HepG2 (cell line): Measurements from ENCODE around the gene KIAA0232. TPM values are rescaled to one million over a fixed set of nuclear protein-coding genes. Genes with fewer than 3 reads are reported as not detected.

Experiments
- BHLHE40 ChIP-seq: IDR thresholded peaks from 2 replicates; pipeline ENCODE4 v1.6.1; 2011; ENCODE audit warnings: low read length, improper control_type of control experiment
- GABPA ChIP-seq, 2 experiments: IDR thresholded peaks; 2 replicates each; pipeline ENCODE4 v1.6.1; 2011 to 2016; ENCODE audit warnings: low read depth in 2 of 2, low read length in 1 of 2, missing biosample characterization in 1 of 2, missing genetic modification characterization in 1 of 2
- GMEB2 ChIP-seq: IDR thresholded peaks from 2 replicates; pipeline ENCODE4 v1.6.1; 2016; ENCODE audit warnings: missing biosample characterization, missing genetic modification reagents, low read depth
- MAZ ChIP-seq, 2 experiments: sonication (generic) in 1 of 2; formaldehyde crosslinking in 1 of 2; IDR thresholded peaks; 2 replicates each; pipeline versions ENCODE4 v1.5.0 to v1.6.1; 2012 to 2020; ENCODE audit warnings: low read depth in 2 of 2, mild to moderate bottlenecking in 2 of 2, borderline replicate concordance in 1 of 2, improper control_type of control experiment in 1 of 2, low read length in 1 of 2, missing genetic modification reagents in 1 of 2, moderate library complexity in 1 of 2
- MTF1 ChIP-seq: sonication (generic); formaldehyde crosslinking; IDR thresholded peaks from 2 replicates; pipeline ENCODE4 v1.5.0; 2020; ENCODE audit warnings: missing genetic modification reagents
- ONECUT2 ChIP-seq: sonication (generic); formaldehyde crosslinking; IDR thresholded peaks from 2 replicates; pipeline ENCODE4 v1.4.0; 2020; ENCODE audit warnings: missing genetic modification reagents
- POLR2AphosphoS2 ChIP-seq: IDR thresholded peaks from 2 replicates; pipeline ENCODE4 v1.6.1; 2011; ENCODE audit warnings: low read depth, low read length, improper control_type of control experiment
- POLR2G ChIP-seq: fragments of 200-400 bp; formaldehyde crosslinking; IDR thresholded peaks from 2 replicates; pipeline ENCODE4 v1.6.1; 2018; ENCODE audit warnings: mild to moderate bottlenecking, low read depth, low read length, moderate library complexity
- RBAK ChIP-seq: sonication (generic); formaldehyde crosslinking; IDR thresholded peaks from 2 replicates; pipeline ENCODE4 v1.5.1; 2020; ENCODE audit warnings: mild to moderate bottlenecking, missing genetic modification reagents
- SMARCC2 ChIP-seq: fragments of 450-650 bp; IDR thresholded peaks from 2 replicates; pipeline ENCODE4 v1.6.1; 2017; ENCODE audit warnings: antibody characterized with exemption, mild to moderate bottlenecking
- ZNF282 ChIP-seq: fragments of 450-650 bp; IDR thresholded peaks from 2 replicates; pipeline ENCODE4 v1.6.1; 2018; ENCODE audit not compliant: partially characterized antibody
- ZNF460 ChIP-seq: sonication (generic); formaldehyde crosslinking; IDR thresholded peaks from 2 replicates; pipeline ENCODE4 v1.5.1; 2020; ENCODE audit warnings: missing genetic modification reagents, mild to moderate bottlenecking, borderline replicate concordance
- ZNF841 ChIP-seq: sonication (generic); formaldehyde crosslinking; IDR thresholded peaks from 2 replicates; pipeline ENCODE4 v1.8.1; 2023; ENCODE audit warnings: missing genetic modification reagents, borderline replicate concordance
- polyA plus RNA-seq, 8 experiments: library from polyadenylated mRNA; depleted of rRNA in 3 of 8; stranded (reverse) in 7 of 8; unstranded in 1 of 8; fragments of >200 nt; fragmentation: Illumina TruSeq in 4 of 8; extraction: Trizol in 4 of 8; gene quantifications; 2 replicates each; pipeline versions ENCODE4 v1.2.1 to v1.2.3, GENCODE V29; 2011 to 2016; ENCODE audit warnings: low read depth in 4 of 8, missing spikeins in 1 of 8, mixed read lengths in 1 of 8; ENCODE audit not compliant: insufficient read depth in 1 of 8
- total RNA-seq, 5 experiments: library from RNA; depleted of rRNA; stranded (reverse); fragments of >200 nt; fragmentation: Illumina TruSeq; extraction: Trizol; gene quantifications; 2 replicates each; pipeline ENCODE4 v1.2.3, GENCODE V29; 2016; ENCODE audit warnings: low read depth in 1 of 5
- TF ChIP-seq, protein P1 (sequence below): sonication (generic); formaldehyde crosslinking; IDR thresholded peaks from 2 replicates; pipeline ENCODE4 v1.4.0; 2020; ENCODE audit warnings: missing genetic modification reagents, borderline replicate concordance
- TF ChIP-seq, protein P2 (sequence below): sonication (generic); formaldehyde crosslinking; IDR thresholded peaks from 2 replicates; pipeline ENCODE4 v1.5.0; 2020; ENCODE audit warnings: mild to moderate bottlenecking, missing genetic modification reagents
- TF ChIP-seq, protein P3 (sequence below): sonication (generic); formaldehyde crosslinking; IDR thresholded peaks from 2 replicates; pipeline ENCODE4 v1.8.0; 2022; ENCODE audit warnings: mild to moderate bottlenecking, missing genetic modification reagents, moderate library complexity
- TF ChIP-seq, protein P4 (sequence below): sonication (generic); formaldehyde crosslinking; IDR thresholded peaks from 2 replicates; pipeline ENCODE4 v1.4.0; 2020; ENCODE audit warnings: missing genetic modification reagents

Gene KIAA0232
- total and polyA plus RNA-seq, 2 of the 13 experiments (the other 11 are each of a cell fraction or from before 2014, with no cell fraction given) = 7.8 to 17.1 TPM

DNA sequence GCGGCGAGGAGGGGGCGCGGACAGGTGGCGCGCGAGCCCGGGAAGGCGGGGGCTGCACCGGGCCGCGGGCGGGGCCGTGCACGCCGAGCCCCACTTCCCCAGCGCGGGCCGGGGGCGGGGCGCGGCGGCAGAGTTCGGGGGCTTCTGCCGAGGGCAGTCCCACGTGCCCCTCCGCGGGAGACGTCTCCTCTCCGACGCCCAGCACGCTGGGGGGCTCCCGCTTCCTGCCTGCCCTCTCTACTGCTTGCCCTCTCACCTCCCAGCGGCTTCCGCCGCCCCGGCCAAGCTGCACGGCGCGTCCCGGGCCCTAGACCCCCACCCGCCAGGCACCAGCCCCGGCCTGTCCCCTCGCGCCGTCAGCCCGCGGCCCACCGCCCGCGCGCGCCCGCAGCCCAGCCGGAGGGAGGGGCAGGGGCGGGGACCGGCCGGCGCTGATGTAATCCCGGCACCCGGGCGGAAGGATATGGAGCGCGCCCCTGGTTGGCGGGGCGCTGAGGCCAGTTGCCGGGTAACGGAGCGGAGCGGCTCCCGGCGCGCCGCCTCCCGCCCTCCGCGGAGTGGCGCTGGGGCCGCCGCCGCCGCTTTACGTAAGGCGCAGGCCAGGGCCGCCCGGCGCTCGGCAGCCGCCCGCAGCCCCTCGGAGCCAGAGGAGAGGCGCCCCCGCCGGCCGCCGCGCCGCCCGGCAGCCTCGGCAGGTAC is at the start of gene KIAA0232 (continued):
- no peak for TF ChIP-seq ZNF841 (CRISPR knock-in tag)
- TF ChIP-seq, protein P1, sequence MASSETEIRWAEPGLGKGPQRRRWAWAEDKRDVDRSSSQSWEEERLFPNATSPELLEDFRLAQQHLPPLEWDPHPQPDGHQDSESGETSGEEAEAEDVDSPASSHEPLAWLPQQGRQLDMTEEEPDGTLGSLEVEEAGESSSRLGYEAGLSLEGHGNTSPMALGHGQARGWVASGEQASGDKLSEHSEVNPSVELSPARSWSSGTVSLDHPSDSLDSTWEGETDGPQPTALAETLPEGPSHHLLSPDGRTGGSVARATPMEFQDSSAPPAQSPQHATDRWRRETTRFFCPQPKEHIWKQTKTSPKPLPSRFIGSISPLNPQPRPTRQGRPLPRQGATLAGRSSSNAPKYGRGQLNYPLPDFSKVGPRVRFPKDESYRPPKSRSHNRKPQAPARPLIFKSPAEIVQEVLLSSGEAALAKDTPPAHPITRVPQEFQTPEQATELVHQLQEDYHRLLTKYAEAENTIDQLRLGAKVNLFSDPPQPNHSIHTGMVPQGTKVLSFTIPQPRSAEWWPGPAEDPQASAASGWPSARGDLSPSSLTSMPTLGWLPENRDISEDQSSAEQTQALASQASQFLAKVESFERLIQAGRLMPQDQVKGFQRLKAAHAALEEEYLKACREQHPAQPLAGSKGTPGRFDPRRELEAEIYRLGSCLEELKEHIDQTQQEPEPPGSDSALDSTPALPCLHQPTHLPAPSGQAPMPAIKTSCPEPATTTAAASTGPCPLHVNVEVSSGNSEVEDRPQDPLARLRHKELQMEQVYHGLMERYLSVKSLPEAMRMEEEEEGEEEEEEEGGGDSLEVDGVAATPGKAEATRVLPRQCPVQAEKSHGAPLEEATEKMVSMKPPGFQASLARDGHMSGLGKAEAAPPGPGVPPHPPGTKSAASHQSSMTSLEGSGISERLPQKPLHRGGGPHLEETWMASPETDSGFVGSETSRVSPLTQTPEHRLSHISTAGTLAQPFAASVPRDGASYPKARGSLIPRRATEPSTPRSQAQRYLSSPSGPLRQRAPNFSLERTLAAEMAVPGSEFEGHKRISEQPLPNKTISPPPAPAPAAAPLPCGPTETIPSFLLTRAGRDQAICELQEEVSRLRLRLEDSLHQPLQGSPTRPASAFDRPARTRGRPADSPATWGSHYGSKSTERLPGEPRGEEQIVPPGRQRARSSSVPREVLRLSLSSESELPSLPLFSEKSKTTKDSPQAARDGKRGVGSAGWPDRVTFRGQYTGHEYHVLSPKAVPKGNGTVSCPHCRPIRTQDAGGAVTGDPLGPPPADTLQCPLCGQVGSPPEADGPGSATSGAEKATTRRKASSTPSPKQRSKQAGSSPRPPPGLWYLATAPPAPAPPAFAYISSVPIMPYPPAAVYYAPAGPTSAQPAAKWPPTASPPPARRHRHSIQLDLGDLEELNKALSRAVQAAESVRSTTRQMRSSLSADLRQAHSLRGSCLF = no peak
- TF ChIP-seq SMARCC2 = no peak
- TF ChIP-seq GMEB2 = peak; percentile 70
- peak; percentile 92 for TF ChIP-seq MAZ (IDR thresholded peaks at IDR 0.05; ENCODE audit: borderline replicate concordance, low read depth, low read length)
- TF ChIP-seq MAZ (CRISPR knock-in tag; IDR thresholded peaks at IDR 0.05; ENCODE audit: low read depth) = peak; percentile 99
- TF ChIP-seq ZNF460 (CRISPR knock-in tag) = no peak
- TF ChIP-seq, protein P2, sequence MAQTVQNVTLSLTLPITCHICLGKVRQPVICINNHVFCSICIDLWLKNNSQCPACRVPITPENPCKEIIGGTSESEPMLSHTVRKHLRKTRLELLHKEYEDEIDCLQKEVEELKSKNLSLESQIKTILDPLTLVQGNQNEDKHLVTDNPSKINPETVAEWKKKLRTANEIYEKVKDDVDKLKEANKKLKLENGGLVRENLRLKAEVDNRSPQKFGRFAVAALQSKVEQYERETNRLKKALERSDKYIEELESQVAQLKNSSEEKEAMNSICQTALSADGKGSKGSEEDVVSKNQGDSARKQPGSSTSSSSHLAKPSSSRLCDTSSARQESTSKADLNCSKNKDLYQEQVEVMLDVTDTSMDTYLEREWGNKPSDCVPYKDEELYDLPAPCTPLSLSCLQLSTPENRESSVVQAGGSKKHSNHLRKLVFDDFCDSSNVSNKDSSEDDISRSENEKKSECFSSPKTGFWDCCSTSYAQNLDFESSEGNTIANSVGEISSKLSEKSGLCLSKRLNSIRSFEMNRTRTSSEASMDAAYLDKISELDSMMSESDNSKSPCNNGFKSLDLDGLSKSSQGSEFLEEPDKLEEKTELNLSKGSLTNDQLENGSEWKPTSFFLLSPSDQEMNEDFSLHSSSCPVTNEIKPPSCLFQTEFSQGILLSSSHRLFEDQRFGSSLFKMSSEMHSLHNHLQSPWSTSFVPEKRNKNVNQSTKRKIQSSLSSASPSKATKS (CRISPR knock-in tag) = no peak
- no peak for TF ChIP-seq RBAK (CRISPR knock-in tag)
- TF ChIP-seq, protein P3, sequence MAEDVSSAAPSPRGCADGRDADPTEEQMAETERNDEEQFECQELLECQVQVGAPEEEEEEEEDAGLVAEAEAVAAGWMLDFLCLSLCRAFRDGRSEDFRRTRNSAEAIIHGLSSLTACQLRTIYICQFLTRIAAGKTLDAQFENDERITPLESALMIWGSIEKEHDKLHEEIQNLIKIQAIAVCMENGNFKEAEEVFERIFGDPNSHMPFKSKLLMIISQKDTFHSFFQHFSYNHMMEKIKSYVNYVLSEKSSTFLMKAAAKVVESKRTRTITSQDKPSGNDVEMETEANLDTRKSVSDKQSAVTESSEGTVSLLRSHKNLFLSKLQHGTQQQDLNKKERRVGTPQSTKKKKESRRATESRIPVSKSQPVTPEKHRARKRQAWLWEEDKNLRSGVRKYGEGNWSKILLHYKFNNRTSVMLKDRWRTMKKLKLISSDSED (CRISPR knock-in tag) = 0 out of 2 replicates have a peak, but pooled peaks have one; percentile 43
- TF ChIP-seq, protein P4, sequence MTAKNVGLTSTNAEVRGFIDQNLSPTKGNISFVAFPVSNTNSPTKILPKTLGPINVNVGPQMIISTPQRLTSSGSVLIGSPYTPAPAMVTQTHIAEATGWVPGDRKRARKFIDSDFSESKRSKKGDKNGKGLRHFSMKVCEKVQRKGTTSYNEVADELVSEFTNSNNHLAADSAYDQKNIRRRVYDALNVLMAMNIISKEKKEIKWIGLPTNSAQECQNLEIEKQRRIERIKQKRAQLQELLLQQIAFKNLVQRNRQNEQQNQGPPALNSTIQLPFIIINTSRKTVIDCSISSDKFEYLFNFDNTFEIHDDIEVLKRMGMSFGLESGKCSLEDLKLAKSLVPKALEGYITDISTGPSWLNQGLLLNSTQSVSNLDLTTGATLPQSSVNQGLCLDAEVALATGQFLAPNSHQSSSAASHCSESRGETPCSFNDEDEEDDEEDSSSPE (CRISPR knock-in tag) = peak; percentile 70
- no peak for TF ChIP-seq ONECUT2
- TF ChIP-seq POLR2G = peak; percentile 58; the same call in 1 of the 2 replicates
- TF ChIP-seq POLR2AphosphoS2 = no peak
- no peak for TF ChIP-seq GABPA (IDR thresholded peaks at IDR 0.05; ENCODE audit: low read depth, low read length)
- no peak for TF ChIP-seq GABPA (CRISPR knock-in tag; IDR thresholded peaks at IDR 0.05; ENCODE audit: low read depth)
- TF ChIP-seq ZNF282 = no peak
- no peak for TF ChIP-seq MTF1 (CRISPR knock-in tag)
- no peak; the same call in 1 of the 2 replicates for TF ChIP-seq BHLHE40
